Lung (tissue), 12 donors: ENCODE data around the gene IL1RAP. TPM values are rescaled to one million over a fixed set of nuclear protein-coding genes. Genes with fewer than 3 reads are reported as not detected.

Experiments used
- ATAC-seq: fragments of 200-7000 bp; cut with Tn5 transposase; one replicate; pipeline ENCODE4 v1.9.1; 2020; ENCODE audit warnings: moderate number of reproducible peaks; ENCODE audit not compliant: insufficient read depth, low FRiP score
- DNase-seq, 3 donors: peaks; one replicate each; pipeline ENCODE4 v3.0.0-alpha.2; 2013 to 2017
- H3K27ac ChIP-seq, 2 donors: one replicate each; pipeline ENCODE4 v1.5.1; 2013; ENCODE audit warnings: mild to moderate bottlenecking in 2 of 2, moderate library complexity in 2 of 2, control low read depth in 1 of 2, inconsistent platforms in 1 of 2, low read depth in 1 of 2, low read length in 1 of 2
- H3K27me3 ChIP-seq, 3 donors: one replicate each; pipeline ENCODE4 v1.5.1; 2013; ENCODE audit warnings: low read length in 2 of 3; ENCODE audit not compliant: control insufficient read depth in 3 of 3, insufficient read depth in 3 of 3
- H3K36me3 ChIP-seq, 4 donors: one replicate each; pipeline ENCODE4 v1.5.1; 2013; ENCODE audit warnings: low read length in 4 of 4, mild to moderate bottlenecking in 1 of 4, moderate library complexity in 1 of 4; ENCODE audit not compliant: control insufficient read depth in 4 of 4, insufficient read depth in 4 of 4
- H3K4me1 ChIP-seq, 5 donors: one replicate each; pipeline ENCODE4 v1.5.1; 2013; ENCODE audit warnings: low read length in 5 of 5, mild to moderate bottlenecking in 2 of 5, moderate library complexity in 1 of 5; ENCODE audit not compliant: control insufficient read depth in 5 of 5, insufficient read depth in 5 of 5
- H3K4me3 ChIP-seq: one replicate; pipeline ENCODE4 v1.5.1; 2013; ENCODE audit warnings: mild to moderate bottlenecking, control low read depth, moderate library complexity
- H3K9ac ChIP-seq, 2 donors: one replicate each; pipeline ENCODE4 v1.5.1; 2013; ENCODE audit warnings: low read length in 2 of 2, control low read depth in 1 of 2; ENCODE audit not compliant: insufficient read depth in 1 of 2
- H3K9me3 ChIP-seq, 4 donors: one replicate each; pipeline ENCODE4 v1.5.1; 2013; ENCODE audit warnings: low read length in 3 of 4, mild to moderate bottlenecking in 1 of 4, moderate library complexity in 1 of 4; ENCODE audit not compliant: control insufficient read depth in 4 of 4, insufficient read depth in 3 of 4
- CTCF ChIP-seq: IDR thresholded peaks from 2 replicates; pipeline ENCODE4 v1.5.1; 2012; ENCODE audit warnings: mild to moderate bottlenecking; ENCODE audit errors: control extremely low read depth, extremely low read depth
- WGBS, 2 donors: extraction: QIAGEN DNeasy Blood & Tissue Kit; methylation state at CpG; one replicate each; pipeline ENCODE4 v1.1.7; 2013; 5-methylcytosine and 5-hydroxymethylcytosine counted together
- polyA plus RNA-seq, 2 donors: library from polyadenylated mRNA; stranded (reverse); fragments of 200-250 nt; gene quantifications; one replicate each; pipeline ENCODE4 v1.2.1, GENCODE V29; 2013
- total RNA-seq, 2 donors: library from RNA; depleted of rRNA in 1 of 2; stranded (reverse); fragments of >200 nt in 1 of 2; gene quantifications; one replicate each; pipeline ENCODE4 v1.2.1, GENCODE V29; 2014 to 2021
- donor health status: control.
- donor health status: control.
- donor health status: Bipolar disorder and iron deficiency.
- donor health status: healthy.
- donor health status: DM: yes; HTN: yes; CAD: no.

The IL1RAP gene
- total and polyA plus RNA-seq, 4 donors, result 3.2 to 34.2 (median 26.8) TPM

- no peaks in the 10 kb centered on the region for H3K9me3 ChIP-seq
- no peak overlapping the region for H3K27ac ChIP-seq
- peaks cover 0 to 4% (median 1%) of the 10 kb centered on the region in 4 donors for H3K36me3 ChIP-seq
- no peak for TF ChIP-seq CTCF
- H3K27me3 ChIP-seq, result no peaks in the 10 kb centered on the region
- DNase-seq (no peak), ATAC-seq (no peak)
- H3K4me3 ChIP-seq, result no peak overlapping the region
- 63 to 79% methylated on average over 1 of the region's 1 CpG for WGBS, 2 donors
- no peak overlapping the region for H3K9ac ChIP-seq
- peaks cover 0 to 6% (median 2%) of the 10 kb centered on the region in 5 donors for H3K4me1 ChIP-seq
Observed at GRCh38 chr3:190615607-190616006, 101.7 kb downstream of the IL1RAP start.

- Histone ChIP-seq H3K4me3 (no peak overlapping the region), H3K36me3 (peaks cover 0 to 4% (median 1%) of the 10 kb centered on the region in 4 donors), H3K4me1 (peaks cover 0 to 17% (median 2%) of the 10 kb centered on the region in 5 donors), H3K9ac (no peak overlapping the region), H3K9me3 (no peaks in the 10 kb centered on the region), H3K27ac (no peak overlapping the region), H3K27me3 (no peaks in the 10 kb centered on the region)
- ATAC-seq, result no peak
- no peak for DNase-seq
- no peak for TF ChIP-seq CTCF
- 31 to 47% methylated on average over 6 of the region's 6 CpGs for WGBS, 2 donors
Observed at GRCh38 chr3:190616637-190617036, 102.8 kb downstream of the IL1RAP start.

- Histone ChIP-seq H3K4me1 (peaks cover 0 to 22% (median 2%) of the 10 kb centered on the region in 5 donors), H3K36me3 (peaks cover 0 to 4% (median 1%) of the 10 kb centered on the region in 4 donors), H3K27ac (no peak overlapping the region), H3K4me3 (no peak overlapping the region), H3K9ac (no peak overlapping the region), H3K27me3 (no peaks in the 10 kb centered on the region), H3K9me3 (no peaks in the 10 kb centered on the region)
- peak; percentile 58 for ATAC-seq
- DNase-seq, result peak; percentile 29 to 61 (median 42)
- 29 to 50% methylated on average over 3 of the region's 3 CpGs for WGBS, 2 donors
- TF ChIP-seq CTCF, result no peak
Observed at GRCh38 chr3:190617185-190617584, 103.3 kb downstream of the IL1RAP start.
